NOMO-1 treated with DMSO at 0.1 percent for 48 hours (cell line): ENCODE data around the gene ZNF593OS.
A peak's percentile ranks its signal among the peaks of the same experiment; 100 is the strongest.

Source experiments
- DNase-seq: peaks from one replicate; lab custom pipeline; 2025; ENCODE audit not compliant: unreplicated experiment; lab: John Stamatoyannopoulos, UW

ZNF593OS gene

GRCh38 chr1:26184883-26185282 lies 13.3 kb upstream of the ZNF593OS start:
- no peak for DNase-seq

GRCh38 chr1:26184086-26184485 lies 12.5 kb upstream of the ZNF593OS start:
- no peak for DNase-seq

- DNase-seq: no peak
Measured at GRCh38 chr1:26182383-26182696, 10.7 kb upstream of the ZNF593OS start.

- DNase-seq: no peak
Measured at GRCh38 chr1:26181586-26182382, 10.2 kb upstream of the ZNF593OS start.

- DNase-seq: no peak
Measured at GRCh38 chr1:26180010-26180506, 8.4 kb upstream of the ZNF593OS start.

- DNase-seq: no peak
Measured at GRCh38 chr1:26177182-26177684, 5.6 kb upstream of the ZNF593OS start, which contains the start of gene CNKSR1. CNKSR1 (plus strand) TSS chr1:26177491; CDS start chr1:26177548, 57 bp downstream.

- no peak for DNase-seq
Measured at GRCh38 chr1:26175346-26175745, 3.7 kb upstream of the ZNF593OS start.

GRCh38 chr1:26170472-26170821 lies 1.2 kb downstream of the ZNF593OS start:
- no peak for DNase-seq

- peak; percentile 92 for DNase-seq
Measured at GRCh38 chr1:26169669-26170471, 1.8 kb downstream of the ZNF593OS start, which contains the start of gene ZNF593. ZNF593 (plus strand) TSS chr1:26169908; CDS start chr1:26169984, 76 bp downstream.

- no peak for DNase-seq
Measured at GRCh38 chr1:26169198-26169554, 2.5 kb downstream of the ZNF593OS start.

- no peak for DNase-seq
Measured at GRCh38 chr1:26168410-26169197, 3.0 kb downstream of the ZNF593OS start, which contains the start of gene C1orf232. C1orf232 (minus strand) TSS chr1:26168963; CDS start chr1:26168499, 464 bp downstream.

- DNase-seq: no peak
Measured at GRCh38 chr1:26166719-26167281, 4.8 kb downstream of the ZNF593OS start.

GRCh38 chr1:26164861-26165842 lies 6.5 kb downstream of the ZNF593OS start:
- DNase-seq: no peak

- no peak for DNase-seq
Measured at GRCh38 chr1:26164036-26164860, 7.4 kb downstream of the ZNF593OS start.

GRCh38 chr1:26163684-26164035 lies 8.0 kb downstream of the ZNF593OS start:
- DNase-seq: no peak

- no peak for DNase-seq
Measured at GRCh38 chr1:26162220-26162709, 9.4 kb downstream of the ZNF593OS start.

- DNase-seq: peak; percentile 36
Measured at GRCh38 chr1:26161415-26162219, 10.0 kb downstream of the ZNF593OS start.
